Loucy (cell line): ENCODE measurements around the gene FRMD8.

Source experiments
- CTCF ChIP-seq: fragments of 200-600 bp; sonication (generic); conservative IDR thresholded peaks from 2 replicates; pipeline ENCODE4 v1.5.1; 2014; ENCODE audit warnings: mild to moderate bottlenecking, antibody characterized with exemption, low read length
- EZH2phosphoT487 ChIP-seq: fragments of 200-600 bp; IDR thresholded peaks from 2 replicates; pipeline ENCODE4 v1.6.1; 2018; ENCODE audit warnings: antibody characterized with exemption, mild to moderate bottlenecking, moderate library complexity, borderline replicate concordance

- no peak for TF ChIP-seq CTCF
- no peak for TF ChIP-seq EZH2phosphoT487
Measured at GRCh38 chr11:65445604-65446445, 59.4 kb downstream of the FRMD8 start.
